ENCODE results near the gene ATOH7. TPM values are rescaled to one million over a fixed set of nuclear protein-coding genes. Genes with fewer than 3 reads are reported as not detected.
"Not testable (repeated sequence)": the region's sequence is repeated elsewhere in the genome, so short reads cannot be mapped to it uniquely, and the experiment has no call there.

ATOH7 gene
- total RNA-seq, 2 donors from 2014 or later: 0.17 to 0.53 TPM

- no peaks in the 10 kb centered on the region for H3K27me3 ChIP-seq
- no peak overlapping the region for H3K4me3 ChIP-seq
- H3K27ac ChIP-seq: no peak overlapping the region
- no peaks in the 10 kb centered on the region for H3K9me3 ChIP-seq
- H3K36me3 ChIP-seq: no peaks in the 10 kb centered on the region
- no peak overlapping the region for H3K9ac ChIP-seq (ENCODE audit: low read depth in 2 of 2, low read length in 2 of 2)
- no peak for DNase-seq
- no peak for TF ChIP-seq CTCF (IDR thresholded peaks at IDR 0.05)
- H3K4me1 ChIP-seq: no peaks in the 10 kb centered on the region
- intact Hi-C loops (cut with DNase I): no loop called here
Measured at GRCh38 chr10:68251625-68252495, 19.9 kb upstream of the ATOH7 start.

- no peak for DNase-seq
- no peaks in the 10 kb centered on the region for H3K9me3 ChIP-seq
- TF ChIP-seq CTCF (IDR thresholded peaks at IDR 0.05): no peak
- no peaks in the 10 kb centered on the region for H3K4me1 ChIP-seq
- H3K27me3 ChIP-seq: no peaks in the 10 kb centered on the region
- H3K36me3 ChIP-seq: no peaks in the 10 kb centered on the region
- no peak overlapping the region for H3K9ac ChIP-seq (ENCODE audit: low read depth in 2 of 2, low read length in 2 of 2)
- H3K4me3 ChIP-seq: no peak overlapping the region
- intact Hi-C loops (cut with DNase I): no loop called here
- no peak overlapping the region for H3K27ac ChIP-seq
Measured at GRCh38 chr10:68251151-68251550, 19.2 kb upstream of the ATOH7 start.

- no peak for TF ChIP-seq CTCF (IDR thresholded peaks at IDR 0.05)
- Histone ChIP-seq H3K36me3 (no peaks in the 10 kb centered on the region), H3K27me3 (no peaks in the 10 kb centered on the region), H3K9me3 (no peaks in the 10 kb centered on the region), H3K4me3 (no peak overlapping the region), H3K9ac (ENCODE audit: low read depth in 2 of 2, low read length in 2 of 2) (no peak overlapping the region), H3K4me1 (no peaks in the 10 kb centered on the region), H3K27ac (no peak overlapping the region)
- no peak for DNase-seq
- intact Hi-C loops (cut with DNase I): no loop called here
Measured at GRCh38 chr10:68249297-68249696, 17.4 kb upstream of the ATOH7 start.

GRCh38 chr10:68247931-68248330 lies 16.0 kb upstream of the ATOH7 start:
- H3K9ac ChIP-seq (ENCODE audit: low read depth in 2 of 2, low read length in 2 of 2): no peak overlapping the region
- no peaks in the 10 kb centered on the region for H3K4me1 ChIP-seq
- intact Hi-C loops (cut with DNase I): no loop called here
- no peaks in the 10 kb centered on the region for H3K9me3 ChIP-seq
- no peak overlapping the region for H3K4me3 ChIP-seq
- DNase-seq: no peak
- H3K36me3 ChIP-seq: no peaks in the 10 kb centered on the region
- H3K27me3 ChIP-seq: no peaks in the 10 kb centered on the region
- no peak for TF ChIP-seq CTCF (IDR thresholded peaks at IDR 0.05)
- no peak overlapping the region for H3K27ac ChIP-seq

- H3K9ac ChIP-seq (ENCODE audit: low read depth in 2 of 2, low read length in 2 of 2); intact Hi-C loops (cut with DNase I); H3K36me3 ChIP-seq; DNase-seq; H3K4me1 ChIP-seq; H3K4me3 ChIP-seq; H3K27me3 ChIP-seq; H3K9me3 ChIP-seq; H3K27ac ChIP-seq: not testable (repeated sequence)
Measured at GRCh38 chr10:68246397-68246796, 14.5 kb upstream of the ATOH7 start.

GRCh38 chr10:68242051-68242450 lies 10.1 kb upstream of the ATOH7 start:
- no peak for DNase-seq
- Histone ChIP-seq H3K9me3 (no peaks in the 10 kb centered on the region), H3K27ac (no peak overlapping the region), H3K9ac (ENCODE audit: low read depth in 2 of 2, low read length in 2 of 2) (no peak overlapping the region), H3K27me3 (no peaks in the 10 kb centered on the region), H3K4me3 (no peak overlapping the region), H3K36me3 (no peaks in the 10 kb centered on the region), H3K4me1 (no peaks in the 10 kb centered on the region)
- TF ChIP-seq CTCF (IDR thresholded peaks at IDR 0.05): no peak
- intact Hi-C loops (cut with DNase I): no loop called here

All from colonic mucosa (tissue), 4 donors.